K562 (cell line): ENCODE results near the gene PFN3. TPM values are rescaled to one million over a fixed set of nuclear protein-coding genes. Genes with fewer than 3 reads are reported as not detected.

Experiments used
- C11orf30 ChIP-seq: fragments of 450-650 bp; IDR thresholded peaks from 2 replicates; pipeline ENCODE4 v1.6.1; 2016; ENCODE audit warnings: low read depth, mild to moderate bottlenecking
- CBX5 ChIP-seq: IDR thresholded peaks from 2 replicates; pipeline ENCODE4 v1.6.1; 2014; ENCODE audit warnings: low read depth, borderline replicate concordance
- CHD2 ChIP-seq: IDR thresholded peaks from 2 replicates; pipeline ENCODE4 v1.6.1; 2011; ENCODE audit warnings: low read depth, low read length
- DNMT1 ChIP-seq: fragments of 450-650 bp; IDR thresholded peaks from 2 replicates; pipeline ENCODE4 v1.6.1; 2016; ENCODE audit warnings: antibody characterized with exemption, mild to moderate bottlenecking
- NFATC3 ChIP-seq: fragments of 450-650 bp; IDR thresholded peaks from 2 replicates; pipeline ENCODE4 v1.6.1; 2017; ENCODE audit warnings: mild to moderate bottlenecking
- NFE2L1 ChIP-seq: fragments of 450-650 bp; IDR thresholded peaks from 2 replicates; pipeline ENCODE4 v1.6.1; 2016; ENCODE audit warnings: missing genetic modification characterization, low read depth, mild to moderate bottlenecking, missing compliant biosample characterization, moderate library complexity, borderline replicate concordance
- NR4A1 ChIP-seq, 2 experiments: fragments of 250-450 bp in 1 of 2; fragments of 450-650 bp in 1 of 2; sonication (Bioruptor Pico) in 1 of 2; IDR thresholded peaks; 2 replicates each; pipeline versions ENCODE4 v1.4.0 to v1.6.1; 2016 to 2020; ENCODE audit warnings: mild to moderate bottlenecking in 2 of 2, missing compliant biosample characterization in 1 of 2, missing genetic modification characterization in 1 of 2, moderate library complexity in 1 of 2
- RAD21 ChIP-seq, 2 experiments: fragments of 250-450 bp in 1 of 2; fragments of 450-650 bp in 1 of 2; sonication (Bioruptor Pico) in 1 of 2; formaldehyde crosslinking in 1 of 2; IDR thresholded peaks in 1 of 2; conservative IDR thresholded peaks in 1 of 2; 2 replicates each; pipeline versions ENCODE4 v1.4.0 to v1.8.0; 2020 to 2022; ENCODE audit warnings: mild to moderate bottlenecking in 2 of 2, moderate library complexity in 1 of 2
- SNIP1 ChIP-seq: fragments of 450-650 bp; IDR thresholded peaks from 2 replicates; pipeline ENCODE4 v1.7.1; 2017; ENCODE audit warnings: low read depth, mild to moderate bottlenecking
- TRIM28 ChIP-seq: fragments of 450-650 bp; IDR thresholded peaks from 2 replicates; pipeline ENCODE4 v1.6.1; 2017
- ZNF232 ChIP-seq: sonication (generic); formaldehyde crosslinking; IDR thresholded peaks from 2 replicates; pipeline ENCODE4 v1.8.0; 2022; ENCODE audit warnings: mild to moderate bottlenecking, missing genetic modification reagents
- ZNF644 ChIP-seq: fragments of 200-800 bp; sonication (Bioruptor generic); IDR thresholded peaks from 2 replicates; pipeline ENCODE4 v1.6.1; 2016; ENCODE audit warnings: low read depth, missing genetic modification characterization, missing compliant biosample characterization
- ZNF75A ChIP-seq: fragments of 450-650 bp; formaldehyde crosslinking; IDR thresholded peaks from 2 replicates; pipeline ENCODE4 v1.4.0; 2020; ENCODE audit warnings: mild to moderate bottlenecking
- polyA plus RNA-seq, 8 experiments: library from polyadenylated mRNA; depleted of rRNA in 4 of 8; stranded (reverse) in 5 of 8; unstranded in 3 of 8; fragments of >200 nt; fragmentation: Nextera tagmentation in 2 of 8; fragmentation: Illumina TruSeq in 1 of 8; extraction: Ambion mirVana in 2 of 8; extraction: Trizol in 1 of 8; gene quantifications; 2 replicates each; pipeline versions ENCODE4 v1.2.1 to v1.2.3, GENCODE V29; 2011 to 2014; ENCODE audit warnings: inconsistent platforms in 1 of 8, missing spikeins in 1 of 8
- total RNA-seq, 7 experiments: library from RNA; depleted of rRNA in 6 of 7; stranded (reverse); fragments of >200 nt in 6 of 7; fragmentation: Illumina TruSeq in 2 of 7; extraction: Trizol in 2 of 7; gene quantifications; 2 replicates each; pipeline versions ENCODE4 v1.2.1 to v1.2.3, GENCODE V29; 2011 to 2021; ENCODE audit warnings: low replicate concordance in 1 of 7
- TF ChIP-seq, protein P1 (sequence below): fragments of 250-450 bp; sonication (Bioruptor Pico); IDR thresholded peaks from 2 replicates; pipeline ENCODE4 v1.5.0; 2021
- TF ChIP-seq, protein P2 (sequence below), 2 experiments: fragments of 150-350 bp in 1 of 2; IDR thresholded peaks; 2 replicates each; pipeline ENCODE4 v1.6.1; 2012 to 2016; ENCODE audit warnings: low read depth in 2 of 2, low read length in 2 of 2, mild to moderate bottlenecking in 1 of 2, moderate library complexity in 1 of 2
- TF ChIP-seq, protein P3 (sequence below): fragments of 250-450 bp; sonication (Bioruptor Pico); IDR thresholded peaks from 2 replicates; pipeline ENCODE4 v1.5.0; 2021; ENCODE audit warnings: mild to moderate bottlenecking, borderline replicate concordance
- TF ChIP-seq, protein P4 (sequence below): fragments of 250-450 bp; sonication (Bioruptor Pico); IDR thresholded peaks from 2 replicates; pipeline ENCODE4 v1.5.0; 2020; ENCODE audit warnings: mild to moderate bottlenecking

The PFN3 gene
- total and polyA plus RNA-seq, 9 of the 15 experiments (the other 6 are each of a cell fraction or from before 2014, with no cell fraction given) = not detected

DNA sequence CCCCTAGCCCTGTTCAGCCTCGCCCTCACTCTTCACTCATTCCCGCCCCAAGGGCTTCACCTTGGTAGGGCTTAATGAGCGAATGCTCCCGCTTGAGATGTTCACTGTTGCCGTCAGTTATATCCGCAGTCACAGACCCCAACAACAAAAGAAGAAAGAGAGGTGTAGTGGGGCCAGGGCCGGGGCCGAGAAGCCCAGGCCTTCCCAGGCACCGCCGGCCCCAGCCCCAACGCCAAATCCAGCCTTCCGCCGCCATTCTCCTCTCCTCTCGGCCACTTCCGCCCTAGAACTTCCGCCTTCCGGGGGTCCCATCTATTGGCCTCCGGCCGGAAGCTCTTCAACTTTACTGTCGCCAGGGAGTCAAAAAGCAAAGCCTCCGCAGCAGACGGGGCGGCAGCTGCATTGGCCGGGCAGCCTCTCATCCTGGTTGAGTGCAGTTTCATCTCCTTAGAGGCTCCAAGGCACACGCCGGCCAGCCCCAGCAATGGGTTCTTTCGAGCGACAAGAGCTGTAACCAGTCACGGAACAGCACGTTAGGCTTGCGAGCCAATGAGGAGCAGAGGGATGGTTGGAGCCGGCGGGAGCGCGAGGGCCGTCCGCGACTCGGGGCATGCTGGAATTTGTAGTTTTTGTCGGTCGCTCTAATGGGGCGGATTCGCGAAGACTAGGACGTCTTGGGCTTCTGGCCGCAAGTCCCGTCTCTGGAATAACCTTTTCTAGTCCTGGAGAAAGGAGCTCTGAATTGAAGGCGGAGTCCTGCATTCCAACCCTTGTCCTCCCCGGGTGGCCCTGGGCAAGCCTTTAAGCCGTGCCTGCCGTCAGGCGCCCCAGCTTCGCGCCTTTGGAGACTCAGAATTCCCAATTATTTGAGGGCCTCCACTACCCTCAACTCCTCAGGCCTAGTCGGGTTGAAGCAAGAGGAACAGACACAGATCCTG is 48.8 kb downstream of the PFN3 start, which contains the start of gene LMAN2 (continued):
- TF ChIP-seq, protein P1, sequence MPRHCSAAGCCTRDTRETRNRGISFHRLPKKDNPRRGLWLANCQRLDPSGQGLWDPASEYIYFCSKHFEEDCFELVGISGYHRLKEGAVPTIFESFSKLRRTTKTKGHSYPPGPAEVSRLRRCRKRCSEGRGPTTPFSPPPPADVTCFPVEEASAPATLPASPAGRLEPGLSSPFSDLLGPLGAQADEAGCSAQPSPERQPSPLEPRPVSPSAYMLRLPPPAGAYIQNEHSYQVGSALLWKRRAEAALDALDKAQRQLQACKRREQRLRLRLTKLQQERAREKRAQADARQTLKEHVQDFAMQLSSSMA (CRISPR knock-in tag) = no peak
- TF ChIP-seq CHD2 (peak; percentile 86), NR4A1 (CRISPR knock-in tag; IDR thresholded peaks at IDR 0.05) (no peak), NR4A1 (tag; IDR thresholded peaks at IDR 0.05) (peak; percentile 33; the same call in 1 of the 2 replicates), RAD21 (CRISPR knock-in tag; conservative IDR thresholded peaks at IDR 0.05 in 1 of 2, IDR thresholded peaks at IDR 0.05 in 1 of 2) (no peak), DNMT1 (0 out of 2 replicates have a peak, but pooled peaks have one; percentile 86), ZNF75A (CRISPR knock-in tag) (no peak), TRIM28 (peak; percentile 83), SNIP1 (no peak), C11orf30 (peak; percentile 100), NFATC3 (peak; percentile 90; the same call in 1 of the 2 replicates), ZNF644 (peak; percentile 64; the same call in 1 of the 2 replicates), CBX5 (no peak), NFE2L1 (no peak), ZNF232 (CRISPR knock-in tag) (no peak)
- TF ChIP-seq, protein P2, sequence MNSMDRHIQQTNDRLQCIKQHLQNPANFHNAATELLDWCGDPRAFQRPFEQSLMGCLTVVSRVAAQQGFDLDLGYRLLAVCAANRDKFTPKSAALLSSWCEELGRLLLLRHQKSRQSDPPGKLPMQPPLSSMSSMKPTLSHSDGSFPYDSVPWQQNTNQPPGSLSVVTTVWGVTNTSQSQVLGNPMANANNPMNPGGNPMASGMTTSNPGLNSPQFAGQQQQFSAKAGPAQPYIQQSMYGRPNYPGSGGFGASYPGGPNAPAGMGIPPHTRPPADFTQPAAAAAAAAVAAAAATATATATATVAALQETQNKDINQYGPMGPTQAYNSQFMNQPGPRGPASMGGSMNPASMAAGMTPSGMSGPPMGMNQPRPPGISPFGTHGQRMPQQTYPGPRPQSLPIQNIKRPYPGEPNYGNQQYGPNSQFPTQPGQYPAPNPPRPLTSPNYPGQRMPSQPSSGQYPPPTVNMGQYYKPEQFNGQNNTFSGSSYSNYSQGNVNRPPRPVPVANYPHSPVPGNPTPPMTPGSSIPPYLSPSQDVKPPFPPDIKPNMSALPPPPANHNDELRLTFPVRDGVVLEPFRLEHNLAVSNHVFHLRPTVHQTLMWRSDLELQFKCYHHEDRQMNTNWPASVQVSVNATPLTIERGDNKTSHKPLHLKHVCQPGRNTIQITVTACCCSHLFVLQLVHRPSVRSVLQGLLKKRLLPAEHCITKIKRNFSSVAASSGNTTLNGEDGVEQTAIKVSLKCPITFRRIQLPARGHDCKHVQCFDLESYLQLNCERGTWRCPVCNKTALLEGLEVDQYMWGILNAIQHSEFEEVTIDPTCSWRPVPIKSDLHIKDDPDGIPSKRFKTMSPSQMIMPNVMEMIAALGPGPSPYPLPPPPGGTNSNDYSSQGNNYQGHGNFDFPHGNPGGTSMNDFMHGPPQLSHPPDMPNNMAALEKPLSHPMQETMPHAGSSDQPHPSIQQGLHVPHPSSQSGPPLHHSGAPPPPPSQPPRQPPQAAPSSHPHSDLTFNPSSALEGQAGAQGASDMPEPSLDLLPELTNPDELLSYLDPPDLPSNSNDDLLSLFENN (IDR thresholded peaks at IDR 0.05; ENCODE audit: low read depth in 2 of 2, low read length in 2 of 2) = 0 out of 4 replicates have a peak, but pooled peaks of 1 of the 2 experiments have one; percentile 12
- TF ChIP-seq, protein P3, sequence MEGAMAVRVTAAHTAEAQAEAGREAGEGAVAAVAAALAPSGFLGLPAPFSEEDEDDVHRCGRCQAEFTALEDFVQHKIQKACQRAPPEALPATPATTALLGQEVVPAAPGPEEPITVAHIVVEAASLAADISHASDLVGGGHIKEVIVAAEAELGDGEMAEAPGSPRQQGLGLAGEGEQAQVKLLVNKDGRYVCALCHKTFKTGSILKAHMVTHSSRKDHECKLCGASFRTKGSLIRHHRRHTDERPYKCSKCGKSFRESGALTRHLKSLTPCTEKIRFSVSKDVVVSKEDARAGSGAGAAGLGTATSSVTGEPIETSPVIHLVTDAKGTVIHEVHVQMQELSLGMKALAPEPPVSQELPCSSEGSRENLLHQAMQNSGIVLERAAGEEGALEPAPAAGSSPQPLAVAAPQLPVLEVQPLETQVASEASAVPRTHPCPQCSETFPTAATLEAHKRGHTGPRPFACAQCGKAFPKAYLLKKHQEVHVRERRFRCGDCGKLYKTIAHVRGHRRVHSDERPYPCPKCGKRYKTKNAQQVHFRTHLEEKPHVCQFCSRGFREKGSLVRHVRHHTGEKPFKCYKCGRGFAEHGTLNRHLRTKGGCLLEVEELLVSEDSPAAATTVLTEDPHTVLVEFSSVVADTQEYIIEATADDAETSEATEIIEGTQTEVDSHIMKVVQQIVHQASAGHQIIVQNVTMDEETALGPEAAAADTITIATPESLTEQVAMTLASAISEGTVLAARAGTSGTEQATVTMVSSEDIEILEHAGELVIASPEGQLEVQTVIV (CRISPR knock-in tag) = no peak
- TF ChIP-seq, protein P4, sequence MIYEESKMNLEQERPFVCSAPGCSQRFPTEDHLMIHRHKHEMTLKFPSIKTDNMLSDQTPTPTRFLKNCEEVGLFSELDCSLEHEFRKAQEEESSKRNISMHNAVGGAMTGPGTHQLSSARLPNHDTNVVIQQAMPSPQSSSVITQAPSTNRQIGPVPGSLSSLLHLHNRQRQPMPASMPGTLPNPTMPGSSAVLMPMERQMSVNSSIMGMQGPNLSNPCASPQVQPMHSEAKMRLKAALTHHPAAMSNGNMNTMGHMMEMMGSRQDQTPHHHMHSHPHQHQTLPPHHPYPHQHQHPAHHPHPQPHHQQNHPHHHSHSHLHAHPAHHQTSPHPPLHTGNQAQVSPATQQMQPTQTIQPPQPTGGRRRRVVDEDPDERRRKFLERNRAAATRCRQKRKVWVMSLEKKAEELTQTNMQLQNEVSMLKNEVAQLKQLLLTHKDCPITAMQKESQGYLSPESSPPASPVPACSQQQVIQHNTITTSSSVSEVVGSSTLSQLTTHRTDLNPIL (CRISPR knock-in tag) = no peak
